ENCODE measurements around the gene ZSWIM1. TPM values are rescaled to one million over a fixed set of nuclear protein-coding genes. Genes with fewer than 3 reads are reported as not detected.

Gene ZSWIM1
- total RNA-seq, 1 donor from 2014 or later = 13.3 TPM

GRCh38 chr20:45853484-45853883 lies 27.5 kb upstream of the ZSWIM1 start:
- Mint-ChIP-seq H3K36me3 (ENCODE audit: unreplicated experiment) (peaks cover 11% of the 10 kb centered on the region), H3K27ac (ENCODE audit: unreplicated experiment) (no peak overlapping the region), H3K4me3 (ENCODE audit: unreplicated experiment) (no peak overlapping the region), H3K9me3 (ENCODE audit: unreplicated experiment) (no peaks in the 10 kb centered on the region), H3K4me1 (ENCODE audit: unreplicated experiment) (peaks cover 27% of the 10 kb centered on the region), H3K27me3 (ENCODE audit: unreplicated experiment) (no peaks in the 10 kb centered on the region)
- no peak for DNase-seq (ENCODE audit: extremely low spot score, unreplicated experiment)
- TF ChIP-seq CTCF (IDR thresholded peaks at IDR 0.05) = no peak

- Mint-ChIP-seq H3K27ac (ENCODE audit: unreplicated experiment) (peak within 1 kb of the TSS; percentile 93), H3K9me3 (ENCODE audit: unreplicated experiment) (no peaks in the 10 kb centered on the region), H3K4me3 (ENCODE audit: unreplicated experiment) (peak within 1 kb of the TSS; percentile 92), H3K27me3 (ENCODE audit: unreplicated experiment) (no peaks in the 10 kb centered on the region), H3K36me3 (ENCODE audit: unreplicated experiment) (peaks cover 2% of the 10 kb centered on the region), H3K4me1 (ENCODE audit: unreplicated experiment) (peaks cover 45% of the 10 kb centered on the region)
- DNase-seq (ENCODE audit: extremely low spot score, unreplicated experiment) = peak; percentile 98
- no peak for TF ChIP-seq CTCF (IDR thresholded peaks at IDR 0.05)
Measured at GRCh38 chr20:45857114-45857881, 23.7 kb upstream of the ZSWIM1 start, which contains the start of the genes ACOT8 and ZSWIM3. Gene ACOT8, minus strand, starts transcription at chr20:45857392. Its CDS starts 77 bp downstream, at chr20:45857315. Gene ZSWIM3, plus strand, starts transcription at chr20:45857614. Its CDS starts 212 bp downstream, at chr20:45857826.

GRCh38 chr20:45857882-45858216 lies 23.2 kb upstream of the ZSWIM1 start:
- no peaks in the 10 kb centered on the region for H3K27me3 Mint-ChIP-seq (ENCODE audit: unreplicated experiment)

GRCh38 chr20:45859916-45860315 lies 21.1 kb upstream of the ZSWIM1 start:
- H3K4me1 Mint-ChIP-seq (ENCODE audit: unreplicated experiment) = peaks cover 42% of the 10 kb centered on the region
- no peak for DNase-seq (ENCODE audit: extremely low spot score, unreplicated experiment)
- H3K9me3 Mint-ChIP-seq (ENCODE audit: unreplicated experiment) = no peaks in the 10 kb centered on the region
- no peak for TF ChIP-seq CTCF (IDR thresholded peaks at IDR 0.05)
- H3K27ac Mint-ChIP-seq (ENCODE audit: unreplicated experiment) = no peak overlapping the region
- H3K27me3 Mint-ChIP-seq (ENCODE audit: unreplicated experiment) = no peaks in the 10 kb centered on the region
- no peak overlapping the region for H3K4me3 Mint-ChIP-seq (ENCODE audit: unreplicated experiment)
- peaks cover 2% of the 10 kb centered on the region for H3K36me3 Mint-ChIP-seq (ENCODE audit: unreplicated experiment)

More at GRCh38 chr20:45857882-45858216, 23.2 kb upstream of the ZSWIM1 start:
- H3K4me1 Mint-ChIP-seq (ENCODE audit: unreplicated experiment) = peaks cover 45% of the 10 kb centered on the region
- peak overlapping the region; percentile 93 for H3K27ac Mint-ChIP-seq (ENCODE audit: unreplicated experiment)
- no peaks in the 10 kb centered on the region for H3K9me3 Mint-ChIP-seq (ENCODE audit: unreplicated experiment)
- peaks cover 2% of the 10 kb centered on the region for H3K36me3 Mint-ChIP-seq (ENCODE audit: unreplicated experiment)
- no peak for TF ChIP-seq CTCF (IDR thresholded peaks at IDR 0.05)
- H3K4me3 Mint-ChIP-seq (ENCODE audit: unreplicated experiment) = peak overlapping the region; percentile 92
- no peak for DNase-seq (ENCODE audit: extremely low spot score, unreplicated experiment)

- TF ChIP-seq CTCF (IDR thresholded peaks at IDR 0.05) = no peak
- no peak overlapping the region for H3K4me3 Mint-ChIP-seq (ENCODE audit: unreplicated experiment)
Measured at GRCh38 chr20:45860560-45861220, 20.3 kb upstream of the ZSWIM1 start.

More at GRCh38 chr20:45860560-45861220, 20.3 kb upstream of the ZSWIM1 start:
- Mint-ChIP-seq H3K27ac (ENCODE audit: unreplicated experiment) (no peak overlapping the region), H3K27me3 (ENCODE audit: unreplicated experiment) (no peaks in the 10 kb centered on the region), H3K4me1 (ENCODE audit: unreplicated experiment) (peaks cover 39% of the 10 kb centered on the region), H3K36me3 (ENCODE audit: unreplicated experiment) (peaks cover 2% of the 10 kb centered on the region), H3K9me3 (ENCODE audit: unreplicated experiment) (no peaks in the 10 kb centered on the region)
- DNase-seq (ENCODE audit: extremely low spot score, unreplicated experiment) = no peak
